A549 (cell line): Measurements from ENCODE around the gene DDX27.

Experiments used
- CBX8 ChIP-seq: fragments of 200-600 bp; sonication (generic); IDR thresholded peaks from 2 replicates; pipeline ENCODE4 v1.6.1; 2016
- CHD2 ChIP-seq: fragments of 150-350 bp; IDR thresholded peaks from 2 replicates; pipeline ENCODE4 v1.6.1; 2014; ENCODE audit warnings: low read length; ENCODE audit not compliant: partially characterized antibody
- CHD4 ChIP-seq: fragments of 200-600 bp; sonication (generic); IDR thresholded peaks from 2 replicates; pipeline ENCODE4 v1.6.1; 2016; ENCODE audit warnings: antibody characterized with exemption, mild to moderate bottlenecking, borderline replicate concordance
- CTCF ChIP-seq: fragments of >200 bp; sonication (Bioruptor Twin); formaldehyde crosslinking; IDR thresholded peaks from 3 replicates; pipeline ENCODE4 v1.5.1; 2016
- FOSL2 ChIP-seq, 2 experiments: fragments of 450-650 bp in 1 of 2; fragments of >200 bp in 1 of 2; sonication (Bioruptor Twin) in 1 of 2; formaldehyde crosslinking; IDR thresholded peaks; 2 replicates each; pipeline versions ENCODE4 v1.5.0 to v1.6.1; 2016 to 2020; ENCODE audit warnings: mild to moderate bottlenecking in 1 of 2, moderate library complexity in 1 of 2
- NR3C1 ChIP-seq: fragments of >200 bp; sonication (Bioruptor Twin); formaldehyde crosslinking; IDR thresholded peaks from 3 replicates; pipeline ENCODE4 v1.6.1; 2017
- POLR2A ChIP-seq: IDR thresholded peaks from 2 replicates; pipeline ENCODE4 v1.6.1; 2012; ENCODE audit warnings: mild to moderate bottlenecking, low read length
- RCOR1 ChIP-seq: fragments of 150-350 bp; IDR thresholded peaks from 2 replicates; pipeline ENCODE4 v1.6.1; 2014; ENCODE audit warnings: antibody characterized with exemption, low read length, low read depth
- REST ChIP-seq: fragments of 200-600 bp; sonication (generic); IDR thresholded peaks from 2 replicates; pipeline ENCODE4 v1.6.1; 2016; ENCODE audit warnings: antibody characterized with exemption, mild to moderate bottlenecking, moderate library complexity
- RFX5 ChIP-seq: fragments of 450-650 bp; IDR thresholded peaks from 2 replicates; pipeline ENCODE4 v1.7.1; 2014; ENCODE audit warnings: antibody characterized with exemption, mild to moderate bottlenecking, moderate library complexity
- SREBF2 ChIP-seq: fragments of 450-650 bp; IDR thresholded peaks from 2 replicates; pipeline ENCODE4 v1.6.1; 2014; ENCODE audit warnings: mild to moderate bottlenecking, moderate library complexity
- USF2 ChIP-seq: fragments of 450-650 bp; IDR thresholded peaks from 2 replicates; pipeline ENCODE4 v1.6.1; 2014; ENCODE audit warnings: antibody characterized with exemption

GRCh38 chr20:49283703-49284625 is 64.7 kb downstream of the DDX27 start:
- TF ChIP-seq CTCF (no peak), REST (no peak), FOSL2 (IDR thresholded peaks at IDR 0.05) (no peak), FOSL2 (CRISPR knock-in tag; IDR thresholded peaks at IDR 0.05) (no peak), POLR2A (no peak), RFX5 (no peak), USF2 (no peak), CHD2 (no peak), SREBF2 (no peak), CBX8 (no peak), RCOR1 (no peak), CHD4 (no peak), NR3C1 (no peak)
